GM18873 (cell line): ENCODE measurements around the gene SSUH2.
"Not testable (repeated sequence)": the region's sequence is repeated elsewhere in the genome, so short reads cannot be mapped to it uniquely, and the experiment has no call there.

Source experiments
- ATAC-seq: cut with Tn5 transposase; IDR thresholded peaks from one replicate; pipeline ENCODE4 v1.9.1; 2021; ENCODE audit warnings: mild to moderate bottlenecking, moderate library complexity, moderate number of reproducible peaks; ENCODE audit not compliant: unreplicated experiment, low FRiP score

The SSUH2 gene, protein sequence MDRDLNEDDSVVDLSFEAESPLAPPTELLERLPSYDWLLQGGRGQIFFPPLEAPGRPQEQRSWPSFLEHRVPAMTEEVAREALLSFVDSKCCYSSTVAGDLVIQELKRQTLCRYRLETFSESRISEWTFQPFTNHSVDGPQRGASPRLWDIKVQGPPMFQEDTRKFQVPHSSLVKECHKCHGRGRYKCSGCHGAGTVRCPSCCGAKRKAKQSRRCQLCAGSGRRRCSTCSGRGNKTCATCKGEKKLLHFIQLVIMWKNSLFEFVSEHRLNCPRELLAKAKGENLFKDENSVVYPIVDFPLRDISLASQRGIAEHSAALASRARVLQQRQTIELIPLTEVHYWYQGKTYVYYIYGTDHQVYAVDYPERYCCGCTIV

DNA sequence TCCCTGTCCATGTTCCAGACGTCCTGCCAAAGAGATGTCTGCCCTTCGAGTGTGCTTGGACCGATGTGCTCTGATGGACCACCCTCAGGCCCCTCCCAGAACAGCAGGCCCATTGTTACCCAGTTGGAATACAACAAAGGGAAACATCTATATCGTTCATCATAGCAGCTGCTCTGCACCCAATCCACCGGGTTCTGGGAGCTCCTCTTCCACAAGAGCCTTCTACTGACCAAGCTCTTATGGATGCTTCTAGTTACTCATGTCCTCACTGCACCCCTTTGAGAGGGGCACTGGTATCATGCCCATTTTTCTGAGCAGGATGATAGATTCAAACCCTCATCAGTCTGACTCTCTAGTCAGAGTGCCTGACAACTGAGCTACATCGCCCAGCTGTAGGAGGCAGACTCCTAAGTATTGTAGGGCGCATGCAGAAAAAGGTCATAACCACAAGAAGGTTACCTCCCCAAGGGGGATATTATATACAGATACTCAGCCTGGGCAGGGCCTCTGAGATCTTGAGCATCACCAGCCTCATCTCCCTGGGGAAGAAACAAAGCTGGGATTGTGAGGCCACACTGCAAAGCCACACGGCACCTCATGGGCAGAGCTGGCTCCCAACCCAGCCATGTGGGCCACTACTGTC lies at the start of gene SSUH2:
SSUH2 (minus strand) TSS at position 51 of the 643 bp plus-strand sequence; CDS start at position 11, 40 bp downstream.
- ATAC-seq: no peak

DNA sequence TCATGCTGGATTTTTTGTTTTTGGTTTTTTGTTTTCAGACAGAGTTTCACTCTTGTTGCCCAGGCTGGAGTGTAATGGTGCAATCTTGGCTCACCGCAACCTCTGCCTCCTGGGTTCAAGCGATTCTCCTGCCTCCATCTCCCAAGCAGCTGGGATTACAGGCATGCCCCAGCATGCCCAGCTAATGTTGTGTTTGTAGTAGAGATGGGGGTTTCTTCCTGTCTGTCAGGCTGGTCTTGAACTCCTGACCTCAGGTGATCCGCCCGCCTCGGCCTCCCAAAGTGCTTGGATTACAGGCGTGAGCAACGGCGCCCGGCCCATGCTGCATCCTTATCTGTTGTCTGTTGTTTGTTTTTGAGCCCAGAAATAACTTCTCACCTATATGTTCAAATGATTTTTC lies 46.7 kb upstream of the SSUH2 start:
- not testable (repeated sequence) for ATAC-seq

DNA sequence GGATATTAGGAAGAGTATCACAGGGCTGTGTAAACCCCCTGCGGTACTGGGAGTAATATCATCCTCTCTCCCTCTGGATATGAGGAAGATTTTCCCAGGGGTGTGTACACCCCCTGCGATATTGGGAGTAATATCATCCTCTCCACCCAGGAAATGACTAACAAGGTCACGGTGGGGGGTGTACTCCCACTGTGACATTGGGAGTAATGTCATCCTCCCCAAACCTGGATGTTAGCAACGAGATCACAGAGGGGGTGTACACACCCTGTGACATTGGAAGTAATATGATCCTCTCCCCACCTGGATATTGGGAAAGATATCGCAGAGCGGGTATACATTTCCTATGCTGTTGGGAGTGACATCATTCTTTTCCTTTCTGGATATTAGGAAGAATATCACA lies 40.4 kb upstream of the SSUH2 start:
- not testable (repeated sequence) for ATAC-seq

DNA sequence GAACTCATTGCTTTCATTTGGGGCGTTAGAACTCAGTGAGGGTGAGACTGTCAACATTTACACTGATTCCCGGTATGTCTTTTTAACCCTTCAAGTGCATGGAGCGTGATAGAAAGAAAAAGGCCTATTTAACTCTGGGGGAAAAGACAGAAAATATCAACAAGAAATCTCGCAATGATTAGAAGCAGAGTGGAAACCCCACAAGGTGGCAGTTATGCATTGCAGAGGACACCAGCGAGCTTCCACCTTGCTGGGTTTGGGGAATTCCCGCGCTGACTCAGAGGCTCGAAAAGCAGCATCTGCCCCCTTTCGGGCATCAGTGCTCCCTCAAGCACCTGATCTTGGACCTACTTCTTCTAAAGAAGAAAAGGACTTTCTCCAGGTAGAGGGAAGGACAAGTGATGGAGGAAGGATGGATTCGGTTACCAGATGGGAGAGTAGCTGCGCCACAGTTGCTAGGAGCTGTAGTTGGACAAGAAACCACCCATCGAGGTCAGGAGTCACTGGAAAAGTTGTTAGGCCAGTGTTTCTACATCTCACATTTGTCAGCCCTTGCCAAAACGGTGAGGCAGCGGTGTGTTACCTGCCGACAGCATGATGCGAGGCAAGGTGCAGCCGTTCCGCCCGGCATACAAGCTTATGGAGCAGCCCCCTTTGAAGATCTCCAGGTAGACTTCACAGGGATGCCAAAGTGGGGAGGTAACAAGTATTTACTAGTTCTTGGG lies 38.4 kb upstream of the SSUH2 start:
- ATAC-seq: not testable (repeated sequence)

DNA sequence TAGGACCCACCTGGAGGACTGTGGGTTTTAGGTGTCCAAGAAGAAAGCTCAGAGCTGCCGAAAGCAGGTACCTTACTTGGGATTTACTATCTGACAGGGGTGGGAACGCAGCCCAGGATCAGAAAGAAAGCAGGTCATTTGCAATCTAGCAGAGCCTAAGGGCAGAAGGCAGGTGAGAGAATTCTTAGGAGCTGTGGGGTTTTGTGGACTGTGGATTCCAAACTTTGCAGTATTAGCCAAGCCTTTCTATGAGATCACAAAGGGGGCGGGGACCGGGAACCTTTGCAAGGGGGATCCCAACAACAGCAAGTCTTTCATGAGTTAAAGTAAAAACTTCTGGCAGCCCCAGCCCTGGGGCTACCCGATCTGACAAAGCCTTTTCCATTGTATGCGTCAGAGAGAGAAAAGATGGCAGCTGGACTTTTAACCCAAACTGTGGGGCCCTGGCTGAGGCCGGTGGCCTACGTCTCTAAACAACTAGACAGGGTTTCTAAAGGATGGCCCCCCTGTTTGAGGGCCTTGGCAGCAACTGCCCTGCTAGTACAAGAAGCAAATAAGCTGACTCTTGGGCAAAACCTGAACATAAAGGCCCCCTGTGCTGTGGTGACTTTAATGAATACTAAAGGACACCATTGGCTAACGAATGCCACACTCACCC lies 37.4 kb upstream of the SSUH2 start:
- ATAC-seq: not testable (repeated sequence)

DNA sequence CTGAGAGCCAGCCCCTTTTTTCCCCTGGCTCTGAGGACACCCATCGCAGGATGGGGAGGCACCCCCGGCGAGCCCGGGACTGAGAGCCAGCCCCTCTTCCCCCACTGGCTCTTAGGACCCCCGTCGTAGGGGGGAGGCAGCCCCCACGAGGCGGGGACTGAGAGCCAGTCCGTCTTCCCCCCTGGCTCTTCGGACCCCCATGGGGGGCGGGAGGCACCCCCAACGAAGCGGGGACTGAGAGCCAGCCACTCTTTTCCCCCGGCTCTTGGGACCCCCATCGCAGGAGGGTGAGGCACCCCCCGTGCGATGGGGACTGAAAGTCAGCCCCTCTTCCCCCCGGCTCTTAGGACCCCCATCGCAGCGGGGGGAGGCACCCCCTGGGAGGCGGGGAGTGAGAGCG lies 36.8 kb upstream of the SSUH2 start:
- no peak for ATAC-seq

DNA sequence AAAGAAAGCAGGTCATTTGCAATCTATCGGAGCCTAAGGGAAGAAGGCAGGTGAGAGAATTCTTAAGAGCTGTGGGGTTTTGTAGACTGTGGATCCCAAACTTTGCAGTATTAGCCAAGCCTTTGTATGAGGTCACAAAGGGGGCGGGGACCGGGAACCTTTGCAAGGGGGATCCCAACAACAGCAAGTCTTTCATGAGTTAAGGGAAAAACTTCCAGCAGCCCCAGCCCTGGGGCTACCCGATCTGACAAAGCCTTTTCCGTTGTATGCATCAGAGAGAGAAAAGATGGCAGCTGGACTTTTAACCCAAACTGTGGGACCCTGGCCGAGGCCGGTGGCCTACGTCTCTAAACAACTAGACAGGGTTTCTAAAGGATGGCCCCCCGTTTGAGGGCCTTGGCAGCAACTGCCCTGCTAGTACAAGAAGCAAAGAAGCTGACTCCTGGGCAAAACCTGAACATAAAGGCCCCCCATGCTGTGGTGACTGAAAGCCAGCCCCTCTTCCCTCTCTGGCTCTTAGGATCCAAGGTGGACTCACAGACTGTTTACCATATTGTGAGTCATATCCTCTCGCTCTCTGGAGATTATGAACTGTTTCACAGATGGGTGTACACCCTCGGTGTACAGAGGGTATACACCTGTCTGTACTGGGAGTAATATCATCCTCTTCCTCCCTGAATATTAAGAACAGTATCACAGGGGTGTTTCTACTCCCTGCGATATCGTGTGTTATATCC lies 35.4 kb upstream of the SSUH2 start:
- not testable (repeated sequence) for ATAC-seq

DNA sequence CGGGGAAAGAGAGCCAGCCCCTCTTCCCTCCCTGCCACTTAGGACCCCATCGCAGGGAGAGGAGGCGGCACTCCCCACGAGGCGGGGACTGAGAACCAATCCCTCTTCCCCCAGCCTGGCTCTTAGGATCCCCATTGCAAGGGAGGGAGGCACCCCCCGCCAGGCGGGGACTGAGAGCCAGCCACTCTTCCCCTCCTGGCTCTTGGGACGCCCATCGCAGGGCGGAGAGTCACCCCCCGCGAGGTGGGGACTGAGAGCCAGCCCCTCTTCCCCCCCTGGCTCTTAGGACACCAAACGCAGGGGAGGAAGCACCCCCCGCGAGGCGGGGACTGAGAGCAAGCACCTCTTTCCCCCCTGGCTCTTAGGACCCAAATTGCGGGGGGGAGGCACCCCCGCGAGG lies 34.2 kb upstream of the SSUH2 start:
- ATAC-seq: no peak

DNA sequence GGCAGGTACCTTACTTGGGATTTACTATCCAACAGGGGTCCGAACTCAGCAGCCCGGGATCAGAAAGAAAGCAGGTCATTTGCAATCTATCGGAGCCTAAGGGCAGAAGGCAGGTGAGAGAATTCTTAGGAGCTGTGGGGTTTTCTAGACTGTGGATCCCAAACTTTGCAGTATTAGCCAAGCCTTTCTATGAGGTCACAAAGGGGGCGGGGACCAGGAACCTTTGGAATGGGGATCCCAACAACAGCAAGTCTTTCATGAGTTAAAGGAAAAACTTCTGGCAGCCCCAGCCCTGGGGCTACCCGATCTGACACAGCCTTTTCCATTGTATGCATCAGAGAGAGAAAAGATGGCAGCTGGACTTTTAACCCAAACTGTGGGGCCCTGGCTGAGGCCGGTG lies 32.7 kb upstream of the SSUH2 start:
- not testable (repeated sequence) for ATAC-seq

DNA sequence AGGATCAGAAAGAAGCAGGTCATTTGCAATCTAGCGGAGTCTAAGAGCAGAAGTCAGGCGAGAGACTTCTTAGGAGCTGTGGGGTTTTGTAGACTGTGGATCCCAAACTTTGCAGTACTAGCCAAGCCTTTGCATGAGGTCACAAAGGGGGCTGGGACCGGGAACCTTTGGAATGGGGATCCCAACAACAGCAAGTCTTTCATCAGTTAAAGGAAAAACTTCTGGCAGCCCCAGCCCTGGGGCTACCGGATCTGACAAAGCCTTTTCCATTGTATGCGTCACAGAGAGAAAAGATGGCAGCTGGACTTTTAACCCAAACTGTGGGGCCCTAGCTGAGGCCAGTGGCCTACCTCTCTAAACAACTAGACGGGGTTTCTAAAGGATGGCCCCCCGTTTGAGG lies 31.0 kb upstream of the SSUH2 start:
- ATAC-seq: not testable (repeated sequence)

DNA sequence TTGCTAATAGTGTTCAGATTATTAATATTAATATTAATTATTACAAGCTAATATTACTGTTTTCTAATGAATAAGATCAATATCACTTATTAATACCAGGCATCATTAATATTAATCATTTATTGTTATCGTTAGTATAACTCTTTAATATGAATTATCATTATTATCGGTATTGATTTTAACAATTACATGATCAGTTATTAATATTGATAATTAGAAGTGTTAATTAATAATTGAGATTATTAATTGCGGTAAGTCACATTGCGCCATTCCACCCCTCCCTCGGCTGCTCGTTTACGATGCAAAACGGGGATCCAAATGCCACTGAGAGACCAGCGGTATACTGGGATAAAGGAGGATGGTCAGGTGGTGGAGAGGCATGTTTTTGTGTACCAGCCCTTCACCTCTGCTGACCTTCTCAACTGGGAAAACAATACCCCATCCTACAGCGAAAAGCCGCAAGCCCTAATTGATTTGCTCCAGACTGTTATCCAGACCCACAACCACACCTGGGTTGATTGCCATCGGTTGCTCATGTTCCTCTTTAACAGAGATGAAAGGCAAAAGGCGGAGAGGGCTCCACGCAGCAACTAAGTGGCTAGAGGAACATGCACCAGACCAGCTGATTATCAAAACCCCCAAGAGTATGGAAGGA lies 28.6 kb upstream of the SSUH2 start:
- no peak for ATAC-seq

DNA sequence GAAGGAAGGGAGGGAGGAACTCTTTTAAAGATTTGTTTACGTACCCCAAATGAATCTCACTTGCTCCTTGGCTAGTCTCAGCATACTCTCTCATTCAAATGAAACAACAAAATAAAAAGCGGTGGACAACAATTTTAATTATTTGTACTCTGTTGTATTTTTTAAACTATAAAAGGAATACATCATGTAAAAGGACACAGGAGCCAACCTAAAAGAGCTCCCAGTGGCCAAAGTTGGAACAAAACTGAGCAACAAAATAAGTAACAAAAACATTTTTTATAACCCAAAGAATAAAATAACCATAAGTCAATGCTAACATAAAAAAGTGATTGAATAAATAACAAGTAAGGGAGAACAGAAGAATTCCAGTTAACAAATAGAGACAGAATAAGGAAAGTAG lies 24.4 kb upstream of the SSUH2 start:
- ATAC-seq: no peak

DNA sequence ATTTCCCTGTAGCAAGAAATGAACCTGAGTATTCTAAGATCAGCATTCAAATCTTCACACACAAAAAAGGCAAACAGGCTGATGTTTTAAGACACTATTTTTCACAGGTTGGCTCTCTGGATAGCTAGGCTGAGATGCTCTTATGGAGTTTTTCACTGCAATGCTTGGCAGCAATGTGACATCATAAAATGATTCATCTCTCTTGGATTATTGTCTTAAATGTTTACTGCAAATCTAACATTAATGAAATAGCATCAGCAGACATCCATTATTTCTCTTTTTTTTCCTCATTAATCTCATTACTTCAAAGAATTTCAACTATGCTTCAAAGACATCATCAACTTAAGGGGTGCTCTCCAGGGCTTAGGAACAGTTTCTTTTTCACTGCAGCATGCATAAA lies 23.6 kb upstream of the SSUH2 start:
- ATAC-seq: no peak

DNA sequence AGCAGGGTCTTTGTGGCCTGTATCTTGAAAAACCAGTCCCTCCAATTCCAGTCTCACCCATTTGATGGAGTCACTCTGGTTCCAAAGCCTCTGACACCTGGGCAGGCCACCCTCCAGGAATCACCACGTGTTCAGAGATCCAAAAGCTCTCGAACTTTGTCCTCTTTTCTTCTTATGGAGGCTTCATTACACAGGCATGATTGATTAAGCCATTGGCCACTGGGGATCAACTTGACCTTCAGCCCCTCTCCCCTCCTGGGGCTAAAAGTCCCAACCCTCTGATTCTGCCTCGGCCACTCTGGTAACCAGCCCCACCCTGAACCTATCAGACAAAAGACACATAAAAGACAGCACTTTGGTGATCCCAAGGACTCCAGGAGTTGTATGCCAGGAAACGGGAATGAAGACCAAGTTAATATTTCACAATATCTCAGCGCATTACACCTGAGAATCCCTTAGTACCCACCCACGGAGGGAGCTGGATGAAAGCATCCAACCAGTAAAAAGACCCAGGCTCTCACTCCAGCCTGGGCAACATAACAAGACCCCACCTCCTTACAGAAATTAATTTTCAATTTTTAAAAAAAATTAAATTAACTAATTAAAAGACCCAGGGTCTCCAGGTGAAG lies 23.0 kb upstream of the SSUH2 start:
- no peak for ATAC-seq

DNA sequence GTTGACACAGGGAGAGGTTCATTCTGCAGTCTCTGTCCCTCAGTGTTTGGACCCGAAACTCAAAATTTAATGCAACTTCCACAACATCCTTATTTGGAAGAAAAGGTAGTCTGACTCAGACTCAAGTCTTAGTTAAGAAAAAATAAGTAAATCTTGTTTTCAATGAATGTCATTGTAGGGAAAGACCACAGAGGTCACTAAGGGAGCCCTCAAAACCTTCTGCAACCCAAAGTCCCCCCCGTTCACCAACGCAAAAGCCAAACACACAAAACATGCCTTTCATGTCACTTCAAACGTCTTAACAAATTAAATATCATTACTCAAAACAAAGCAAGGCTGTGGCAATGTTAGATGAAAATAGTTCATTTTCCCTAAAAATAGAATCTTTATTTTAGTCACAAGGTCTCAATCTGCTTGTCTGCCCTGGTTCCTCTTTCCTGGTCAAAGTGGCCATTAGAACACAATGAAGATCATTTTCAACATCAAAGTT lies 20.9 kb upstream of the SSUH2 start:
- peak; percentile 48 for ATAC-seq

DNA sequence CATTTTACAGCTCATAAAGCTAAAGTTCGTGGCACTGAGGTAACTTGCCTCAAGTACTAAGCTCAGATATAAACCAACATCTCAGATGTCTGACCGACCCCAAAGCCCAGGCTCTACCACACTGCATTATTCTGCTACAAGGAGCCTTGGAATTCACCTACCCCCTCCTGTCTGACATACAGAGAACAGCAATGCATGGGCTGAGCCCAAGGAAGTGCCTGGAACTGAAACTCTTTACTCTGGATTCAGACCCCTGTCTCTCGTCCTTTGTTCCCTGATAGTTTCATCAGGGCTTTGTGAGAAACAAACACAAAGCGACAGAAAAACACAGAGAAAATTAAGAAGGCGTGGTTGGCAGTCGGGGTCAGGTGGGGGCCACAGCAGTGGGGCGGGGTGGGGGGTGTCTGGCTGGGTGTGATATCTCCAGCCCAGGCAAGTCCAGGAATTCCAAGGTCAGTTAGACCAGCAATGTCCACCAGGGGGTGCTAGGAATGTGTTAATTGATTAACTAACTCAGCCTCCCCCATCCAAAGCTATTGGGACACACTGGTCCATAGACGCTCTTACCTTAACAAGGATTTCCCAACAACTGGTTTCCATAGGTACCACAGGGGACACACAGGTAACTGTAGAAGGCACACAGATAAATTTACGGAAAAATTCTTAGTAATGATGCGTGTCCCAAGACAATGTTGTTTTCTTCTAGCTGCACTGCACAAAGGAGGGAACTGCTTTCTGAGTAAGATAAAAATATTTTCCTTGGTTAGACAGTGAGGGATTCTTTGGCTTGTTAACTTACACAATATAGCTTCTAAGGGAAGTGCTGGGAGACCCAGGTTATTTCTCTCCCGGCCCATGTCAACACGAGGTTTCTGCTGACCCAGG lies 18.8 kb upstream of the SSUH2 start:
- peak; percentile 50 for ATAC-seq

DNA sequence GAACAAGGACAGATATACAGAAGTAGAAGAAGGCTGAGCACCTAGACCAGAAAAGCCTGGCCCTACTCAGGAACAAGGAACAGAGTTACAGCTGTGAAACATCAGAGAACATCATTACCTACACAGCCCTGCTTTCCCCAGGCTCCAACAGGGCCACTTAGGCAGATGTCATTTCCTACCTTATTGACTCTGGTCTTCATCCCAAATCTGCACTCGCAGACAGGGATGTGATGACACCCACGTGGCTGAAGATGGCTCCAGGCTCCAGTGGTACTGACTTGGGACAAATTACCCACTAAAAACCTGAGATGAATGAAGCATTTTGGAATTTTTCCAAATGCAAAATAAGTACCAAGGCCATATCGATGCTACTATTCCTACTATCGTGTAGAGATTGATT lies 18.0 kb upstream of the SSUH2 start:
- no peak for ATAC-seq
